HepG2 (cell line): Measurements from ENCODE around the gene HS3ST4. TPM values are rescaled to one million over a fixed set of nuclear protein-coding genes. Genes with fewer than 3 reads are reported as not detected.

Source experiments
- CCAR2 ChIP-seq: fragments of 200-400 bp; formaldehyde crosslinking; optimal IDR thresholded peaks from 2 replicates; pipeline ENCODE3; 2018; ENCODE audit warnings: low read depth, mild to moderate bottlenecking, low read length, moderate library complexity
- FOXO4 ChIP-seq: sonication (generic); formaldehyde crosslinking; conservative IDR thresholded peaks from 2 replicates; pipeline ENCODE4 v1.8.1; 2023; ENCODE audit warnings: missing genetic modification reagents
- FOXP1 ChIP-seq, 2 experiments: fragments of 450-650 bp in 1 of 2; IDR thresholded peaks; 2 replicates each; pipeline ENCODE4 v1.6.1; 2017 to 2018; ENCODE audit warnings: antibody characterized with exemption in 1 of 2
- GLMP ChIP-seq: sonication (generic); formaldehyde crosslinking; IDR thresholded peaks from 2 replicates; pipeline ENCODE4 v1.9.0; 2021; ENCODE audit warnings: missing genetic modification reagents, mild to moderate bottlenecking, borderline replicate concordance
- HHEX ChIP-seq: IDR thresholded peaks from 2 replicates; pipeline ENCODE4 v1.6.1; 2016; ENCODE audit warnings: control low read depth
- ISL2 ChIP-seq: sonication (generic); formaldehyde crosslinking; IDR thresholded peaks from 2 replicates; pipeline ENCODE4 v1.5.0; 2020; ENCODE audit warnings: missing genetic modification reagents
- PHF5A ChIP-seq: IDR thresholded peaks from one replicate; pipeline ENCODE4 v1.6.1; 2018; ENCODE audit warnings: low read depth, missing genetic modification reagents; ENCODE audit not compliant: unreplicated experiment
- RAD51 ChIP-seq: fragments of 450-650 bp; IDR thresholded peaks from 2 replicates; pipeline ENCODE4 v1.6.1; 2016; ENCODE audit warnings: borderline replicate concordance
- SETDB1 ChIP-seq: sonication (generic); formaldehyde crosslinking; IDR thresholded peaks from 2 replicates; pipeline ENCODE4 v1.5.1; 2020; ENCODE audit warnings: missing genetic modification reagents, mild to moderate bottlenecking, borderline replicate concordance
- TRAFD1 ChIP-seq: sonication (generic); formaldehyde crosslinking; IDR thresholded peaks from 2 replicates; pipeline ENCODE4 v1.5.1; 2020; ENCODE audit warnings: missing genetic modification reagents, mild to moderate bottlenecking, borderline replicate concordance
- ZKSCAN1 ChIP-seq: fragments of 150-350 bp; IDR thresholded peaks from 2 replicates; pipeline ENCODE4 v1.6.1; 2014; ENCODE audit warnings: low read length
- ZNF292 ChIP-seq: sonication (generic); formaldehyde crosslinking; IDR thresholded peaks from 2 replicates; pipeline ENCODE4 v1.8.1; 2022; ENCODE audit warnings: mild to moderate bottlenecking, low read depth, missing genetic modification reagents, borderline replicate concordance
- ZNF567 ChIP-seq: sonication (generic); formaldehyde crosslinking; IDR thresholded peaks from 2 replicates; pipeline ENCODE4 v1.8.1; 2023; ENCODE audit warnings: mild to moderate bottlenecking, missing genetic modification reagents, borderline replicate concordance
- ZNF674 ChIP-seq: sonication (generic); formaldehyde crosslinking; IDR thresholded peaks from 2 replicates; pipeline ENCODE4 v1.5.0; 2020; ENCODE audit warnings: low read depth, mild to moderate bottlenecking, missing genetic modification reagents
- polyA plus RNA-seq, 8 experiments: library from polyadenylated mRNA; depleted of rRNA in 3 of 8; stranded (reverse) in 7 of 8; unstranded in 1 of 8; fragments of >200 nt; fragmentation: Illumina TruSeq in 4 of 8; extraction: Trizol in 4 of 8; gene quantifications; 2 replicates each; pipeline versions ENCODE4 v1.2.1 to v1.2.3, GENCODE V29; 2011 to 2016; ENCODE audit warnings: low read depth in 4 of 8, missing spikeins in 1 of 8, mixed read lengths in 1 of 8; ENCODE audit not compliant: insufficient read depth in 1 of 8
- total RNA-seq, 5 experiments: library from RNA; depleted of rRNA; stranded (reverse); fragments of >200 nt; fragmentation: Illumina TruSeq; extraction: Trizol; gene quantifications; 2 replicates each; pipeline ENCODE4 v1.2.3, GENCODE V29; 2016; ENCODE audit warnings: low read depth in 1 of 5
- TF ChIP-seq, protein P1 (sequence below): sonication (generic); formaldehyde crosslinking; IDR thresholded peaks from 2 replicates; pipeline ENCODE4 v1.4.0; 2020; ENCODE audit warnings: missing genetic modification reagents
- TF ChIP-seq, protein P2 (sequence below): IDR thresholded peaks from 2 replicates; pipeline ENCODE4 v1.6.1; 2016; ENCODE audit warnings: mild to moderate bottlenecking, missing biosample characterization, missing genetic modification reagents
- TF ChIP-seq, protein P3 (sequence below): sonication (generic); formaldehyde crosslinking; conservative IDR thresholded peaks from 2 replicates; pipeline ENCODE4 v1.4.0; 2020; ENCODE audit warnings: missing genetic modification reagents
- TF ChIP-seq, protein P4 (sequence below): IDR thresholded peaks from 2 replicates; pipeline ENCODE4 v1.6.1; 2016; ENCODE audit warnings: low read depth, control low read depth
- TF ChIP-seq, protein P5 (sequence below): sonication (generic); formaldehyde crosslinking; IDR thresholded peaks from 2 replicates; pipeline ENCODE4 v1.5.0; 2020; ENCODE audit warnings: mild to moderate bottlenecking, missing genetic modification reagents, moderate library complexity

HS3ST4 gene
- total and polyA plus RNA-seq, 2 of the 13 experiments (the other 11 are each of a cell fraction or from before 2014, with no cell fraction given) = not detected

GRCh38 chr16:25838724-25839186, 147.0 kb downstream of the HS3ST4 start (continued):
- TF ChIP-seq, protein P1, sequence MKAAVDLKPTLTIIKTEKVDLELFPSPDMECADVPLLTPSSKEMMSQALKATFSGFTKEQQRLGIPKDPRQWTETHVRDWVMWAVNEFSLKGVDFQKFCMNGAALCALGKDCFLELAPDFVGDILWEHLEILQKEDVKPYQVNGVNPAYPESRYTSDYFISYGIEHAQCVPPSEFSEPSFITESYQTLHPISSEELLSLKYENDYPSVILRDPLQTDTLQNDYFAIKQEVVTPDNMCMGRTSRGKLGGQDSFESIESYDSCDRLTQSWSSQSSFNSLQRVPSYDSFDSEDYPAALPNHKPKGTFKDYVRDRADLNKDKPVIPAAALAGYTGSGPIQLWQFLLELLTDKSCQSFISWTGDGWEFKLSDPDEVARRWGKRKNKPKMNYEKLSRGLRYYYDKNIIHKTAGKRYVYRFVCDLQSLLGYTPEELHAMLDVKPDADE = no peak
- TF ChIP-seq FOXP1 (IDR thresholded peaks at IDR 0.05) = no peak
- TF ChIP-seq FOXP1 (CRISPR knock-in tag; IDR thresholded peaks at IDR 0.05) = no peak
- TF ChIP-seq, protein P2, sequence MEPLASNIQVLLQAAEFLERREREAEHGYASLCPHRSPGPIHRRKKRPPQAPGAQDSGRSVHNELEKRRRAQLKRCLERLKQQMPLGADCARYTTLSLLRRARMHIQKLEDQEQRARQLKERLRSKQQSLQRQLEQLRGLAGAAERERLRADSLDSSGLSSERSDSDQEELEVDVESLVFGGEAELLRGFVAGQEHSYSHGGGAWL (CRISPR knock-in tag) = no peak
- TF ChIP-seq PHF5A (CRISPR knock-in tag) = no peak
- TF ChIP-seq CCAR2 = no peak
- TF ChIP-seq HHEX (CRISPR knock-in tag) = no peak
- no peak for TF ChIP-seq ISL2 (CRISPR knock-in tag)
- no peak for TF ChIP-seq SETDB1 (CRISPR knock-in tag)
- TF ChIP-seq ZKSCAN1 = no peak
- TF ChIP-seq, protein P3, sequence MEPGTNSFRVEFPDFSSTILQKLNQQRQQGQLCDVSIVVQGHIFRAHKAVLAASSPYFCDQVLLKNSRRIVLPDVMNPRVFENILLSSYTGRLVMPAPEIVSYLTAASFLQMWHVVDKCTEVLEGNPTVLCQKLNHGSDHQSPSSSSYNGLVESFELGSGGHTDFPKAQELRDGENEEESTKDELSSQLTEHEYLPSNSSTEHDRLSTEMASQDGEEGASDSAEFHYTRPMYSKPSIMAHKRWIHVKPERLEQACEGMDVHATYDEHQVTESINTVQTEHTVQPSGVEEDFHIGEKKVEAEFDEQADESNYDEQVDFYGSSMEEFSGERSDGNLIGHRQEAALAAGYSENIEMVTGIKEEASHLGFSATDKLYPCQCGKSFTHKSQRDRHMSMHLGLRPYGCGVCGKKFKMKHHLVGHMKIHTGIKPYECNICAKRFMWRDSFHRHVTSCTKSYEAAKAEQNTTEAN = no peak
- no peak for TF ChIP-seq RAD51
- TF ChIP-seq, protein P4, sequence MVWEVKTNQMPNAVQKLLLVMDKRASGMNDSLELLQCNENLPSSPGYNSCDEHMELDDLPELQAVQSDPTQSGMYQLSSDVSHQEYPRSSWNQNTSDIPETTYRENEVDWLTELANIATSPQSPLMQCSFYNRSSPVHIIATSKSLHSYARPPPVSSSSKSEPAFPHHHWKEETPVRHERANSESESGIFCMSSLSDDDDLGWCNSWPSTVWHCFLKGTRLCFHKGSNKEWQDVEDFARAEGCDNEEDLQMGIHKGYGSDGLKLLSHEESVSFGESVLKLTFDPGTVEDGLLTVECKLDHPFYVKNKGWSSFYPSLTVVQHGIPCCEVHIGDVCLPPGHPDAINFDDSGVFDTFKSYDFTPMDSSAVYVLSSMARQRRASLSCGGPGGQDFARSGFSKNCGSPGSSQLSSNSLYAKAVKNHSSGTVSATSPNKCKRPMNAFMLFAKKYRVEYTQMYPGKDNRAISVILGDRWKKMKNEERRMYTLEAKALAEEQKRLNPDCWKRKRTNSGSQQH = no peak
- no peak for TF ChIP-seq ZNF674 (CRISPR knock-in tag)
- TF ChIP-seq TRAFD1 (CRISPR knock-in tag) = no peak
- no peak for TF ChIP-seq GLMP (CRISPR knock-in tag)
- TF ChIP-seq ZNF292 (CRISPR knock-in tag) = no peak
- TF ChIP-seq, protein P5, sequence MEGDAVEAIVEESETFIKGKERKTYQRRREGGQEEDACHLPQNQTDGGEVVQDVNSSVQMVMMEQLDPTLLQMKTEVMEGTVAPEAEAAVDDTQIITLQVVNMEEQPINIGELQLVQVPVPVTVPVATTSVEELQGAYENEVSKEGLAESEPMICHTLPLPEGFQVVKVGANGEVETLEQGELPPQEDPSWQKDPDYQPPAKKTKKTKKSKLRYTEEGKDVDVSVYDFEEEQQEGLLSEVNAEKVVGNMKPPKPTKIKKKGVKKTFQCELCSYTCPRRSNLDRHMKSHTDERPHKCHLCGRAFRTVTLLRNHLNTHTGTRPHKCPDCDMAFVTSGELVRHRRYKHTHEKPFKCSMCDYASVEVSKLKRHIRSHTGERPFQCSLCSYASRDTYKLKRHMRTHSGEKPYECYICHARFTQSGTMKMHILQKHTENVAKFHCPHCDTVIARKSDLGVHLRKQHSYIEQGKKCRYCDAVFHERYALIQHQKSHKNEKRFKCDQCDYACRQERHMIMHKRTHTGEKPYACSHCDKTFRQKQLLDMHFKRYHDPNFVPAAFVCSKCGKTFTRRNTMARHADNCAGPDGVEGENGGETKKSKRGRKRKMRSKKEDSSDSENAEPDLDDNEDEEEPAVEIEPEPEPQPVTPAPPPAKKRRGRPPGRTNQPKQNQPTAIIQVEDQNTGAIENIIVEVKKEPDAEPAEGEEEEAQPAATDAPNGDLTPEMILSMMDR = peak; percentile 77
- no peak for TF ChIP-seq FOXO4 (CRISPR knock-in tag)
- TF ChIP-seq ZNF567 = no peak
